ENCODE data around the gene FRAS1.

- TF ChIP-seq CTCF (conservative IDR thresholded peaks at IDR 0.05 in 1 of 2, IDR thresholded peaks at IDR 0.05 in 1 of 2; ENCODE audit: low read depth in 1 of 2, low read length in 2 of 2) (no peak), EZH2 (IDR thresholded peaks at IDR 0.05; ENCODE audit: low read length, missing control alignments) (no peak)
Measured at GRCh38 chr4:78331965-78332364, 274.8 kb downstream of the FRAS1 start.

Data from fibroblast of lung (primary cell).